ENCODE data around the gene GBX2. TPM values are rescaled to one million over a fixed set of nuclear protein-coding genes. Genes with fewer than 3 reads are reported as not detected.

GBX2 gene
- total and polyA plus RNA-seq, 7 donors, result not detected

DNA sequence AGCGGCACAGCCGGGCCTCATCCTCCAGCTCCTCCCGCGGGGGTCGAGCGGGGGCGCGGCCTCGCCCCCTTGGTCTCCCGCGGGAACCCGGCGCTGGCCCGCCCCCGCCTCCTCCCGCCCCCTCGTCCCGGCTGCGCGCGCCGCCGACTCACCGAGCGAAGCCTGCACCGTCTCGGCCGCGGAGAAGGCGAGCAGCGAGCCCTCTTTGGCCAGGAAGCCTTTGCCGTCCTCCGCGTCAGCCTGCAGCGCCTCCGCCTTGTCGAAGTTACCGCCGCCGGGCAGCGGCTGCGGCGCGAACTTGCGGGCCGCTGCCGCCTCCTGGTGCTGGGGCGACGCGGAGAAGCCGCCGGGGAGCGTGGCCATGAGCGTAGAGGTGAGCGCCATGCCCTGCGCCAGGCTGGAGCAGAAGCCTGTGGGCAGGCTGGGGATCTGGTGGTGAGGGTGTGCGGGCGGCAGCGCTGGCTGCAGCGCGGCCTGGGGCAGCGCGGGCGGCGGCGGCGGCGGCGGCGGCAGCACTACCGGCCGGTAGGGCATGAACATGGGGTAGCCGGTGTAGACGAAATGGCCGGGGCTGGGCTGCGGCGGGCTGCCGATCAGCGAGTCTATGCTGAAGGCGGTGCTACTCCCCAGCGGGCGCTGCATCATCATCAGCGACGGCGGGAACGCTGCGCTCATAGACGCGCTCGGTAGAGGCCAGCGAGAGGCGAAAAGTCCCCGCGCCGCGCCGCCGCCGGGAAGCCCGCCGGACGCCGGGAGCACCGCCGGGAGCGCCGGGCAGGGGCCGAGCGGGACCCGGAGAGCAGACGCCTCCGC lies 683 bp downstream of the GBX2 start:
- Histone ChIP-seq H3K9me3 (no peaks in the 10 kb centered on the region), H3K36me3 (ENCODE audit: insufficient read depth in 1 of 2, low read depth in 1 of 2) (no peaks in the 10 kb centered on the region), H3K27me3 (ENCODE audit: insufficient read depth in 3 of 3, low read length in 2 of 3) (peaks cover 3 to 100% (median 66%) of the 10 kb centered on the region in 3 donors), H3K4me1 (peaks cover 24% of the 10 kb centered on the region), H3K4me3 (peak overlapping the region; percentile 62), H3K27ac (no peak overlapping the region)
- ATAC-seq (peak; percentile 35 to 54 (median 46)), DNase-seq (no peak)
- WGBS, 3 donors, result 1% methylated on average over 59 to 112 of the region's 112 CpGs
- intact Hi-C loops (cut with DNase I), result no loop called here
- TF ChIP-seq CTCF (IDR thresholded peaks at IDR 0.05), result peak; percentile 1

DNA sequence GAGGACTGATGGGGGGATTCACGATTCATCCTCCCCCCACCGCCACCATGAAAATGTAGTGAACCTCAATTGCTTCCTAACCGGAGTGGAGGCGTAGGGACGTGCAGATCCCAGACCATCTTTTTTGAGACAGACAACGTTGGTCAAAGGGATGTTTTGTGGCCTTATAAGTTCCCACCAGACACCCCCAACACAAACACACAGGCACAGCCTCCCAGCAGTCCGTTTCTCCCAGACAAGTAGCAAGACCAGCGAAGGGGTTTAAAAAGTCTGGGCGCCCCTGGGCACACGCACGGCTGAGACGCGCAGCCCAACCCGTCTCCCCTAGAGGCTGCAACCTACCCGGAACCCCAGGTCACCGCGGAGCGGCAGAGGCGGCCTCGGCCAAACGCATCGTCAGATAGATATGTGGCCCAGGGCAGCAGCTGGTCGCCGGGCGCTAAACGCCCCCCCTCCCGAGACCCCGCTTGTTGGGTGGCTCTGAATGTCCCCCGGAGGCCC lies 1.3 kb downstream of the GBX2 start:
- TF ChIP-seq CTCF (IDR thresholded peaks at IDR 0.05), result no peak
- Histone ChIP-seq H3K27me3 (ENCODE audit: insufficient read depth in 3 of 3, low read length in 2 of 3) (peaks cover 3 to 100% (median 65%) of the 10 kb centered on the region in 3 donors), H3K4me3 (peak overlapping the region; percentile 62), H3K27ac (no peak overlapping the region), H3K4me1 (peaks cover 24% of the 10 kb centered on the region), H3K9me3 (no peaks in the 10 kb centered on the region), H3K36me3 (ENCODE audit: insufficient read depth in 1 of 2, low read depth in 1 of 2) (no peaks in the 10 kb centered on the region)
- 5 to 8% (median 8%) methylated on average over 22 to 29 of the region's 29 CpGs for WGBS, 3 donors
- no peak for DNase-seq
- peak in 1 of 4 donors; percentile 6 for ATAC-seq
- intact Hi-C loops (cut with DNase I), result no loop called here

- Histone ChIP-seq H3K27me3 (ENCODE audit: insufficient read depth in 3 of 3, low read length in 2 of 3) (peaks cover 3 to 98% (median 63%) of the 10 kb centered on the region in 3 donors), H3K4me3 (peak overlapping the region; percentile 62), H3K4me1 (peaks cover 24% of the 10 kb centered on the region), H3K36me3 (ENCODE audit: insufficient read depth in 1 of 2, low read depth in 1 of 2) (no peaks in the 10 kb centered on the region), H3K27ac (no peak overlapping the region), H3K9me3 (no peaks in the 10 kb centered on the region)
- intact Hi-C loops (cut with DNase I), result no loop called here
- WGBS, 3 donors, result 27 to 35% (median 32%) methylated on average over 58 of the region's 58 CpGs
- no peak for TF ChIP-seq CTCF (IDR thresholded peaks at IDR 0.05)
- no peak for ATAC-seq
- no peak for DNase-seq
Observed at GRCh38 chr2:236165842-236166795, 2.1 kb downstream of the GBX2 start.

GRCh38 chr2:236164925-236165841 lies 3.0 kb downstream of the GBX2 start:
- Histone ChIP-seq H3K36me3 (ENCODE audit: insufficient read depth in 1 of 2, low read depth in 1 of 2) (no peaks in the 10 kb centered on the region), H3K4me3 (peak overlapping the region; percentile 63), H3K27me3 (ENCODE audit: insufficient read depth in 3 of 3, low read length in 2 of 3) (peaks cover 3 to 97% (median 57%) of the 10 kb centered on the region in 3 donors), H3K27ac (no peak overlapping the region), H3K9me3 (no peaks in the 10 kb centered on the region), H3K4me1 (peaks cover 24% of the 10 kb centered on the region)
- WGBS, 3 donors, result 39% methylated on average over 18 of the region's 18 CpGs
- ATAC-seq (no peak), DNase-seq (no peak)
- intact Hi-C loops (cut with DNase I), result no loop called here
- TF ChIP-seq CTCF (IDR thresholded peaks at IDR 0.05), result no peak
